K562 (cell line): Measurements from ENCODE around the gene PDCD6IP. TPM values are rescaled to one million over a fixed set of nuclear protein-coding genes. Genes with fewer than 3 reads are reported as not detected.
A peak's percentile ranks its signal among the peaks of the same experiment; 100 is the strongest.

Source experiments
- BACH1 ChIP-seq: fragments of 200-800 bp; sonication (Bioruptor generic); IDR thresholded peaks from 2 replicates; pipeline ENCODE4 v1.6.1; 2016; ENCODE audit warnings: missing genetic modification characterization, missing compliant biosample characterization
- COPS2 ChIP-seq: fragments of 450-650 bp; conservative IDR thresholded peaks from 2 replicates; pipeline ENCODE4 v1.6.1; 2016; ENCODE audit warnings: mild to moderate bottlenecking, moderate library complexity
- ELF2 ChIP-seq: fragments of 250-450 bp; sonication (Bioruptor Pico); IDR thresholded peaks from 2 replicates; pipeline ENCODE4 v1.5.0; 2021; ENCODE audit warnings: mild to moderate bottlenecking
- HDAC2 ChIP-seq: fragments of 450-650 bp; IDR thresholded peaks from 2 replicates; pipeline ENCODE4 v1.6.1; 2016; ENCODE audit warnings: mild to moderate bottlenecking
- HLTF ChIP-seq: fragments of 450-650 bp; IDR thresholded peaks from 2 replicates; pipeline ENCODE4 v1.6.1; 2016
- HNRNPH1 ChIP-seq: fragments of 200-400 bp; formaldehyde crosslinking; optimal IDR thresholded peaks from 2 replicates; pipeline ENCODE3; 2017; ENCODE audit warnings: low read depth, mild to moderate bottlenecking, low read length, moderate library complexity
- LARP7 ChIP-seq: fragments of 450-650 bp; IDR thresholded peaks from 2 replicates; pipeline ENCODE4 v1.6.1; 2016
- MAFK ChIP-seq: IDR thresholded peaks from 2 replicates; pipeline ENCODE4 v1.6.1; 2011; ENCODE audit warnings: low read length, improper control_type of control experiment
- MAZ ChIP-seq, 2 experiments: fragments of 450-650 bp in 1 of 2; sonication (generic) in 1 of 2; formaldehyde crosslinking; IDR thresholded peaks in 1 of 2; conservative IDR thresholded peaks in 1 of 2; 2 replicates each; pipeline versions ENCODE4 v1.4.0 to v1.5.0; 2020; ENCODE audit warnings: mild to moderate bottlenecking in 1 of 2, missing genetic modification reagents in 1 of 2
- MTF1 ChIP-seq: fragments of 250-450 bp; sonication (Bioruptor Pico); IDR thresholded peaks from 2 replicates; pipeline ENCODE4 v1.9.0; 2021; ENCODE audit warnings: moderate library complexity, mild to moderate bottlenecking, inconsistent platforms, borderline replicate concordance
- NR1H2 ChIP-seq: sonication (generic); formaldehyde crosslinking; IDR thresholded peaks from 2 replicates; pipeline ENCODE4 v1.4.0; 2020; ENCODE audit warnings: mild to moderate bottlenecking, missing genetic modification reagents
- STAT5A ChIP-seq: IDR thresholded peaks from 2 replicates; pipeline ENCODE4 v1.6.1; 2012; ENCODE audit warnings: low read length, inconsistent platforms, borderline replicate concordance
- TCF3 ChIP-seq: sonication (generic); formaldehyde crosslinking; IDR thresholded peaks from 2 replicates; pipeline ENCODE4 v1.4.0; 2020; ENCODE audit warnings: mild to moderate bottlenecking, missing genetic modification reagents
- TEAD2 ChIP-seq: fragments of 450-650 bp; IDR thresholded peaks from 2 replicates; pipeline ENCODE4 v1.6.1; 2016; ENCODE audit warnings: missing genetic modification characterization, control low read depth, missing compliant biosample characterization
- ZNF197 ChIP-seq: fragments of 200-800 bp; sonication (Bioruptor generic); IDR thresholded peaks from 2 replicates; pipeline ENCODE4 v1.6.1; 2016; ENCODE audit warnings: low read depth, missing genetic modification characterization, missing compliant biosample characterization
- ZNF436 ChIP-seq: fragments of 250-450, 450-650 bp; sonication (Bioruptor Pico); formaldehyde crosslinking; IDR thresholded peaks from 2 replicates; pipeline ENCODE4 v1.7.0; 2020; ENCODE audit warnings: mild to moderate bottlenecking
- ZNF561 ChIP-seq: fragments of 450-650 bp; formaldehyde crosslinking; conservative IDR thresholded peaks from 2 replicates; pipeline ENCODE4 v1.4.0; 2020; ENCODE audit warnings: mild to moderate bottlenecking, moderate library complexity
- ZNF583 ChIP-seq: fragments of 250-450 bp; sonication (Bioruptor Pico); IDR thresholded peaks from 2 replicates; pipeline ENCODE4 v1.4.0; 2020
- ZNF764 ChIP-seq: fragments of 250-450 bp; sonication (Bioruptor Pico); IDR thresholded peaks from 2 replicates; pipeline ENCODE4 v1.4.0; 2020; ENCODE audit warnings: low read depth, mild to moderate bottlenecking, moderate library complexity
- polyA plus RNA-seq, 8 experiments: library from polyadenylated mRNA; depleted of rRNA in 4 of 8; stranded (reverse) in 5 of 8; unstranded in 3 of 8; fragments of >200 nt; fragmentation: Nextera tagmentation in 2 of 8; fragmentation: Illumina TruSeq in 1 of 8; extraction: Ambion mirVana in 2 of 8; extraction: Trizol in 1 of 8; gene quantifications; 2 replicates each; pipeline versions ENCODE4 v1.2.1 to v1.2.3, GENCODE V29; 2011 to 2014; ENCODE audit warnings: inconsistent platforms in 1 of 8, missing spikeins in 1 of 8
- total RNA-seq, 7 experiments: library from RNA; depleted of rRNA in 6 of 7; stranded (reverse); fragments of >200 nt in 6 of 7; fragmentation: Illumina TruSeq in 2 of 7; extraction: Trizol in 2 of 7; gene quantifications; 2 replicates each; pipeline versions ENCODE4 v1.2.1 to v1.2.3, GENCODE V29; 2011 to 2021; ENCODE audit warnings: low replicate concordance in 1 of 7
- TF ChIP-seq, protein P1 (sequence below): fragments of 450-650 bp; IDR thresholded peaks from 2 replicates; pipeline ENCODE4 v1.6.1; 2016; ENCODE audit warnings: borderline replicate concordance
- TF ChIP-seq, protein P2 (sequence below): fragments of 250-450 bp; sonication (Bioruptor Pico); IDR thresholded peaks from 2 replicates; pipeline ENCODE4 v1.6.1; 2021; ENCODE audit warnings: mild to moderate bottlenecking
- TF ChIP-seq, protein P3 (sequence below): sonication (generic); formaldehyde crosslinking; IDR thresholded peaks from 2 replicates; pipeline ENCODE4 v1.8.0; 2022; ENCODE audit warnings: missing genetic modification reagents, mild to moderate bottlenecking, moderate library complexity, borderline replicate concordance
- TF ChIP-seq, protein P4 (sequence below), 2 experiments: fragments of 450-650 bp; IDR thresholded peaks; 2 replicates each; pipeline ENCODE4 v1.6.1; 2016
- TF ChIP-seq, protein P5 (sequence below): fragments of 450-650 bp; formaldehyde crosslinking; IDR thresholded peaks from 2 replicates; pipeline ENCODE4 v1.4.0; 2020; ENCODE audit warnings: mild to moderate bottlenecking, moderate library complexity

The PDCD6IP gene
- total and polyA plus RNA-seq, 9 of the 15 experiments (the other 6 are each of a cell fraction or from before 2014, with no cell fraction given) = 40.2 to 302 (median 122) TPM

DNA sequence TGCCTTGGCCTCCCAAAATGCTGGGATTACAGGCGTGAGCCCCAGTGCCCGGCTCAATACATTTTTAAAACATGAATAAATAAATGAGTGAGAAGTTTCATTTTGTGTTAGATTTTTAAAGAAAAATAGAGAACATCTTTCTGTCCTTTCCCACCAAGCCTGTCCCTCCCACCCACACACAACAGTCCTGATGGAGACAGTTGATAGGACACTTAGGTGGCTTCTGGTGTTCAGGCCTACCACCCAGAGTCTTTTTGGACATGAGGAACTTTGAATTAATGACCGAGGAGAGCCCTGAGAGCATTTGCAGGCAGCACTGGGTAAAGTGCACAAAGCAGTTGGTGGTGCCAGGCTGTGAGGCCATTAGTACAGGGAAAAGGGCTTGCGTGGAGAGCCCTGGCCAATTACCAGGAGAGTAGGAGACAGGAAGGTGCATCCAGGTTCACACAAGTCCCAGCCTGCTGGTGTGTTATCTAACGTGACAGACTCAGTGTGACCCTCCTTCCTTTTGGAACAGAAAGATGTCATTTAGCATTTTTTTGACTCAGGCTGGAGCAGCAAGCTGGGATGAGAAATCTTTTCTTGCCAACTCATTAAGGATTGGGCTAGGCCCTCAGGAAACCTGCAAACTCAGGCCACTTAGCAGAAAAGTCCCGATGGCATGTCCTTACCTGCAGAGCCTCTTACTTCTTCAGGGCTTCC is 103.6 kb downstream of the PDCD6IP start (continued):
- TF ChIP-seq, protein P1, sequence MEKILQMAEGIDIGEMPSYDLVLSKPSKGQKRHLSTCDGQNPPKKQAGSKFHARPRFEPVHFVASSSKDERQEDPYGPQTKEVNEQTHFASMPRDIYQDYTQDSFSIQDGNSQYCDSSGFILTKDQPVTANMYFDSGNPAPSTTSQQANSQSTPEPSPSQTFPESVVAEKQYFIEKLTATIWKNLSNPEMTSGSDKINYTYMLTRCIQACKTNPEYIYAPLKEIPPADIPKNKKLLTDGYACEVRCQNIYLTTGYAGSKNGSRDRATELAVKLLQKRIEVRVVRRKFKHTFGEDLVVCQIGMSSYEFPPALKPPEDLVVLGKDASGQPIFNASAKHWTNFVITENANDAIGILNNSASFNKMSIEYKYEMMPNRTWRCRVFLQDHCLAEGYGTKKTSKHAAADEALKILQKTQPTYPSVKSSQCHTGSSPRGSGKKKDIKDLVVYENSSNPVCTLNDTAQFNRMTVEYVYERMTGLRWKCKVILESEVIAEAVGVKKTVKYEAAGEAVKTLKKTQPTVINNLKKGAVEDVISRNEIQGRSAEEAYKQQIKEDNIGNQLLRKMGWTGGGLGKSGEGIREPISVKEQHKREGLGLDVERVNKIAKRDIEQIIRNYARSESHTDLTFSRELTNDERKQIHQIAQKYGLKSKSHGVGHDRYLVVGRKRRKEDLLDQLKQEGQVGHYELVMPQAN = no peak
- TF ChIP-seq HDAC2 = no peak; the same call in none of the 2 replicates
- TF ChIP-seq COPS2 = no peak
- TF ChIP-seq MAFK = no peak
- TF ChIP-seq, protein P2, sequence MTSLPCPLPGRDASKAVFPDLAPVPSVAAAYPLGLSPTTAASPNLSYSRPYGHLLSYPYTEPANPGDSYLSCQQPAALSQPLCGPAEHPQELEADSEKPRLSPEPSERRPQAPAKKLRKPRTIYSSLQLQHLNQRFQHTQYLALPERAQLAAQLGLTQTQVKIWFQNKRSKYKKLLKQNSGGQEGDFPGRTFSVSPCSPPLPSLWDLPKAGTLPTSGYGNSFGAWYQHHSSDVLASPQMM (CRISPR knock-in tag) = no peak
- TF ChIP-seq MTF1 = no peak
- TF ChIP-seq, protein P3, sequence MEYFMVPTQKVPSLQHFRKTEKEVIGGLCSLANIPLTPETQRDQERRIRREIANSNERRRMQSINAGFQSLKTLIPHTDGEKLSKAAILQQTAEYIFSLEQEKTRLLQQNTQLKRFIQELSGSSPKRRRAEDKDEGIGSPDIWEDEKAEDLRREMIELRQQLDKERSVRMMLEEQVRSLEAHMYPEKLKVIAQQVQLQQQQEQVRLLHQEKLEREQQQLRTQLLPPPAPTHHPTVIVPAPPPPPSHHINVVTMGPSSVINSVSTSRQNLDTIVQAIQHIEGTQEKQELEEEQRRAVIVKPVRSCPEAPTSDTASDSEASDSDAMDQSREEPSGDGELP (CRISPR knock-in tag) = no peak
- TF ChIP-seq ZNF197 (CRISPR knock-in tag) = no peak
- no peak for TF ChIP-seq BACH1 (tag)
- TF ChIP-seq, protein P4, sequence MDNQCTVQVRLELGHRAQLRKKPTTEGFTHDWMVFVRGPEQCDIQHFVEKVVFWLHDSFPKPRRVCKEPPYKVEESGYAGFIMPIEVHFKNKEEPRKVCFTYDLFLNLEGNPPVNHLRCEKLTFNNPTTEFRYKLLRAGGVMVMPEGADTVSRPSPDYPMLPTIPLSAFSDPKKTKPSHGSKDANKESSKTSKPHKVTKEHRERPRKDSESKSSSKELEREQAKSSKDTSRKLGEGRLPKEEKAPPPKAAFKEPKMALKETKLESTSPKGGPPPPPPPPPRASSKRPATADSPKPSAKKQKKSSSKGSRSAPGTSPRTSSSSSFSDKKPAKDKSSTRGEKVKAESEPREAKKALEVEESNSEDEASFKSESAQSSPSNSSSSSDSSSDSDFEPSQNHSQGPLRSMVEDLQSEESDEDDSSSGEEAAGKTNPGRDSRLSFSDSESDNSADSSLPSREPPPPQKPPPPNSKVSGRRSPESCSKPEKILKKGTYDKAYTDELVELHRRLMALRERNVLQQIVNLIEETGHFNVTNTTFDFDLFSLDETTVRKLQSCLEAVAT (IDR thresholded peaks at IDR 0.05) = no peak; a peak in 2 of 4 replicates
- no peak for TF ChIP-seq ELF2 (CRISPR knock-in tag)
- TF ChIP-seq HNRNPH1 = no peak
- TF ChIP-seq TEAD2 (tag) = 0 out of 2 replicates have a peak, but pooled peaks have one; percentile 16
- TF ChIP-seq STAT5A = peak; percentile 62
- TF ChIP-seq TCF3 (CRISPR knock-in tag) = peak; percentile 83
- TF ChIP-seq ZNF583 = no peak
- no peak for TF ChIP-seq NR1H2 (CRISPR knock-in tag)
- no peak for TF ChIP-seq ZNF764 (CRISPR knock-in tag)
- no peak for TF ChIP-seq HLTF
- TF ChIP-seq ZNF436 (CRISPR knock-in tag) = no peak
- TF ChIP-seq ZNF561 (CRISPR knock-in tag) = no peak
- TF ChIP-seq, protein P5, sequence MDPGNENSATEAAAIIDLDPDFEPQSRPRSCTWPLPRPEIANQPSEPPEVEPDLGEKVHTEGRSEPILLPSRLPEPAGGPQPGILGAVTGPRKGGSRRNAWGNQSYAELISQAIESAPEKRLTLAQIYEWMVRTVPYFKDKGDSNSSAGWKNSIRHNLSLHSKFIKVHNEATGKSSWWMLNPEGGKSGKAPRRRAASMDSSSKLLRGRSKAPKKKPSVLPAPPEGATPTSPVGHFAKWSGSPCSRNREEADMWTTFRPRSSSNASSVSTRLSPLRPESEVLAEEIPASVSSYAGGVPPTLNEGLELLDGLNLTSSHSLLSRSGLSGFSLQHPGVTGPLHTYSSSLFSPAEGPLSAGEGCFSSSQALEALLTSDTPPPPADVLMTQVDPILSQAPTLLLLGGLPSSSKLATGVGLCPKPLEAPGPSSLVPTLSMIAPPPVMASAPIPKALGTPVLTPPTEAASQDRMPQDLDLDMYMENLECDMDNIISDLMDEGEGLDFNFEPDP (CRISPR knock-in tag) = no peak
- TF ChIP-seq MAZ (CRISPR knock-in tag; conservative IDR thresholded peaks at IDR 0.05 in 1 of 2, IDR thresholded peaks at IDR 0.05 in 1 of 2) = 0 out of 4 replicates have a peak, but pooled peaks of 1 of the 2 experiments have one; percentile 30
- no peak for TF ChIP-seq LARP7
